MM.1S (cell line): ENCODE data around the gene MKLN1.
A peak's percentile ranks its signal among the peaks of the same experiment; 100 is the strongest.

Source experiments
- DNase-seq: peaks from one replicate; pipeline ENCODE4 v3.0.0-alpha.2; 2015
- H2AFZ ChIP-seq: fragments of 300-600 bp; sonication (generic); 2 replicates; pipeline ENCODE4 v1.6.0; 2016; ENCODE audit warnings: antibody characterized with exemption, low read length
- H3F3A ChIP-seq: fragments of 300-600 bp; sonication (generic); 2 replicates; pipeline ENCODE4 v1.6.1; 2016; ENCODE audit warnings: mild to moderate bottlenecking, antibody characterized with exemption, low read length, moderate library complexity, mixed read lengths; ENCODE audit not compliant: insufficient read depth
- H3K27ac ChIP-seq: fragments of 300-600 bp; sonication (generic); 2 replicates; pipeline ENCODE4 v1.5.1; 2016; ENCODE audit warnings: mild to moderate bottlenecking, low read length
- H3K27me3 ChIP-seq: fragments of 300-600 bp; sonication (generic); replicated peaks from 2 replicates; pipeline ENCODE4 v1.6.0; 2016; ENCODE audit warnings: low read length; ENCODE audit not compliant: insufficient read depth
- H3K36me3 ChIP-seq: fragments of 300-600 bp; sonication (generic); replicated peaks from 2 replicates; pipeline ENCODE4 v1.6.1; 2016; ENCODE audit warnings: mild to moderate bottlenecking, low read length, mixed read lengths; ENCODE audit not compliant: insufficient read depth
- H3K4me1 ChIP-seq: fragments of 300-600 bp; sonication (generic); 2 replicates; pipeline ENCODE4 v1.6.1; 2016; ENCODE audit warnings: low read length, mixed read lengths
- H3K4me2 ChIP-seq: fragments of 300-600 bp; sonication (generic); 2 replicates; pipeline ENCODE4 v1.6.0; 2016; ENCODE audit warnings: low read depth, low read length
- H3K4me3 ChIP-seq: fragments of 300-600 bp; sonication (generic); 2 replicates; pipeline ENCODE4 v1.5.1; 2016; ENCODE audit warnings: low read length, mixed read lengths
- H3K79me2 ChIP-seq: fragments of 300-600 bp; sonication (generic); 2 replicates; pipeline ENCODE4 v1.6.1; 2016; ENCODE audit warnings: mixed run types, low read length, mixed read lengths
- H3K9ac ChIP-seq: fragments of 300-600 bp; sonication (generic); 2 replicates; pipeline ENCODE4 v1.6.1; 2016; ENCODE audit warnings: low read length, mixed read lengths
- H3K9me2 ChIP-seq: fragments of 300-600 bp; sonication (generic); replicated peaks from 2 replicates; pipeline ENCODE4 v1.6.1; 2016; ENCODE audit warnings: mild to moderate bottlenecking, low read length, mixed read lengths; ENCODE audit not compliant: insufficient read depth
- H3K9me3 ChIP-seq: fragments of 300-600 bp; sonication (generic); replicated peaks from 2 replicates; pipeline ENCODE4 v1.6.1; 2016; ENCODE audit warnings: mild to moderate bottlenecking, low read length, mixed read lengths; ENCODE audit not compliant: insufficient read depth
- H4K20me1 ChIP-seq: fragments of 300-600 bp; sonication (generic); 2 replicates; pipeline ENCODE4 v1.6.1; 2016; ENCODE audit warnings: mild to moderate bottlenecking, low read length, moderate library complexity, mixed read lengths; ENCODE audit not compliant: insufficient read depth
- EZH2 ChIP-seq: fragments of 300-600 bp; sonication (generic); optimal IDR thresholded peaks from 2 replicates; pipeline ENCODE3; 2017; ENCODE audit warnings: low read depth, mild to moderate bottlenecking, antibody characterized with exemption, low read length, mixed read lengths
- EZH2phosphoT487 ChIP-seq: fragments of 300-600 bp; sonication (generic); IDR thresholded peaks from 2 replicates; pipeline ENCODE4 v1.6.1; 2018; ENCODE audit warnings: antibody characterized with exemption, low read length
- TF ChIP-seq, protein P1 (sequence below): fragments of 300-600 bp; sonication (generic); IDR thresholded peaks from 2 replicates; pipeline ENCODE4 v1.5.1; 2016; ENCODE audit warnings: antibody characterized with exemption, low read length, mixed read lengths

MKLN1 gene

GRCh38 chr7:131518626-131519025 is 190.9 kb downstream of the MKLN1 start:
- Histone ChIP-seq H3K4me2 (no peak overlapping the region), H3K9me3 (no peaks in the 10 kb centered on the region), H3K4me3 (no peak overlapping the region), H4K20me1 (no peaks in the 10 kb centered on the region), H3F3A (no peaks in the 10 kb centered on the region), H3K4me1 (peaks cover 7% of the 10 kb centered on the region), H3K27me3 (no peaks in the 10 kb centered on the region), H2AFZ (no peak overlapping the region), H3K27ac (no peak overlapping the region), H3K79me2 (peaks cover 5% of the 10 kb centered on the region; the same call in 1 of the 2 replicates), H3K9me2 (no peaks in the 10 kb centered on the region), H3K36me3 (no peaks in the 10 kb centered on the region), H3K9ac (no peak overlapping the region)
- no peak for DNase-seq
- TF ChIP-seq, protein P1, sequence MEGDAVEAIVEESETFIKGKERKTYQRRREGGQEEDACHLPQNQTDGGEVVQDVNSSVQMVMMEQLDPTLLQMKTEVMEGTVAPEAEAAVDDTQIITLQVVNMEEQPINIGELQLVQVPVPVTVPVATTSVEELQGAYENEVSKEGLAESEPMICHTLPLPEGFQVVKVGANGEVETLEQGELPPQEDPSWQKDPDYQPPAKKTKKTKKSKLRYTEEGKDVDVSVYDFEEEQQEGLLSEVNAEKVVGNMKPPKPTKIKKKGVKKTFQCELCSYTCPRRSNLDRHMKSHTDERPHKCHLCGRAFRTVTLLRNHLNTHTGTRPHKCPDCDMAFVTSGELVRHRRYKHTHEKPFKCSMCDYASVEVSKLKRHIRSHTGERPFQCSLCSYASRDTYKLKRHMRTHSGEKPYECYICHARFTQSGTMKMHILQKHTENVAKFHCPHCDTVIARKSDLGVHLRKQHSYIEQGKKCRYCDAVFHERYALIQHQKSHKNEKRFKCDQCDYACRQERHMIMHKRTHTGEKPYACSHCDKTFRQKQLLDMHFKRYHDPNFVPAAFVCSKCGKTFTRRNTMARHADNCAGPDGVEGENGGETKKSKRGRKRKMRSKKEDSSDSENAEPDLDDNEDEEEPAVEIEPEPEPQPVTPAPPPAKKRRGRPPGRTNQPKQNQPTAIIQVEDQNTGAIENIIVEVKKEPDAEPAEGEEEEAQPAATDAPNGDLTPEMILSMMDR = no peak
- TF ChIP-seq EZH2 (no peak), EZH2phosphoT487 (no peak)

- H3K9me2 ChIP-seq = no peaks in the 10 kb centered on the region
- no peaks in the 10 kb centered on the region for H3F3A ChIP-seq
- peaks cover 4% of the 10 kb centered on the region for H3K4me1 ChIP-seq
- no peaks in the 10 kb centered on the region for H3K36me3 ChIP-seq
- H3K4me3 ChIP-seq = no peak overlapping the region
- H3K27me3 ChIP-seq = no peaks in the 10 kb centered on the region
- H3K79me2 ChIP-seq = peaks cover 5% of the 10 kb centered on the region; the same call in 1 of the 2 replicates
- no peak for TF ChIP-seq EZH2
- TF ChIP-seq EZH2phosphoT487 = no peak
- TF ChIP-seq, protein P1 = no peak
- no peaks in the 10 kb centered on the region for H3K9me3 ChIP-seq
- peak overlapping the region; percentile 72; the same call in 1 of the 2 replicates for H2AFZ ChIP-seq
- H4K20me1 ChIP-seq = no peaks in the 10 kb centered on the region
- no peak for DNase-seq
- no peak overlapping the region for H3K27ac ChIP-seq
- H3K9ac ChIP-seq = no peak overlapping the region
- no peak overlapping the region for H3K4me2 ChIP-seq
Observed at GRCh38 chr7:131521651-131522163, 194.0 kb downstream of the MKLN1 start.

- Histone ChIP-seq H3F3A (peaks cover 6% of the 10 kb centered on the region), H3K36me3 (no peaks in the 10 kb centered on the region), H4K20me1 (no peaks in the 10 kb centered on the region), H3K27me3 (no peaks in the 10 kb centered on the region), H2AFZ (peak overlapping the region; percentile 72), H3K4me1 (peaks cover 10% of the 10 kb centered on the region), H3K9ac (peak overlapping the region; percentile 55; the same call in 1 of the 2 replicates), H3K4me3 (peak overlapping the region; percentile 56), H3K9me2 (no peaks in the 10 kb centered on the region), H3K79me2 (peaks cover 5% of the 10 kb centered on the region; the same call in 1 of the 2 replicates), H3K4me2 (peak overlapping the region; percentile 64), H3K27ac (peak overlapping the region; percentile 47; the same call in 1 of the 2 replicates), H3K9me3 (no peaks in the 10 kb centered on the region)
- DNase-seq = peak; percentile 89
- TF ChIP-seq EZH2phosphoT487 (no peak), EZH2 (no peak)
- TF ChIP-seq, protein P1 = no peak
Observed at GRCh38 chr7:131522325-131522930, 194.8 kb downstream of the MKLN1 start.
